ENCODE data around the gene NLRP3.
"Not testable (repeated sequence)": the region's sequence is repeated elsewhere in the genome, so short reads cannot be mapped to it uniquely, and the experiment has no call there.

NLRP3 gene

GRCh38 chr1:247387096-247387495, 28.9 kb upstream of the NLRP3 start:
- no peak overlapping the region for H3K27ac ChIP-seq
- no peak for DNase-seq (ENCODE audit: low read depth, low spot score)
- no peaks in the 10 kb centered on the region for H3K36me3 ChIP-seq (ENCODE audit: insufficient read depth, low read length)
- no peak for TF ChIP-seq FOXP2 (optimal IDR thresholded peaks at IDR 0.05; ENCODE audit: control extremely low read depth, extremely low read length, insufficient read depth)
- TF ChIP-seq POLR2AphosphoS5 (IDR thresholded peaks at IDR 0.05; ENCODE audit: borderline replicate concordance, low read depth, low read length): no peak
- no peak for TF ChIP-seq EZH2 (IDR thresholded peaks at IDR 0.05)
- no peak overlapping the region for H3K9ac ChIP-seq (ENCODE audit: insufficient read length)
- H3K4me3 ChIP-seq: no peak overlapping the region
- no peaks in the 10 kb centered on the region for H3K9me3 ChIP-seq (ENCODE audit: low read depth, low read length)

- Histone ChIP-seq H3K9ac (ENCODE audit: insufficient read length) (no peak overlapping the region), H3K27ac (no peak overlapping the region)
Observed at GRCh38 chr1:247387565-247387964, 28.4 kb upstream of the NLRP3 start.

DNA sequence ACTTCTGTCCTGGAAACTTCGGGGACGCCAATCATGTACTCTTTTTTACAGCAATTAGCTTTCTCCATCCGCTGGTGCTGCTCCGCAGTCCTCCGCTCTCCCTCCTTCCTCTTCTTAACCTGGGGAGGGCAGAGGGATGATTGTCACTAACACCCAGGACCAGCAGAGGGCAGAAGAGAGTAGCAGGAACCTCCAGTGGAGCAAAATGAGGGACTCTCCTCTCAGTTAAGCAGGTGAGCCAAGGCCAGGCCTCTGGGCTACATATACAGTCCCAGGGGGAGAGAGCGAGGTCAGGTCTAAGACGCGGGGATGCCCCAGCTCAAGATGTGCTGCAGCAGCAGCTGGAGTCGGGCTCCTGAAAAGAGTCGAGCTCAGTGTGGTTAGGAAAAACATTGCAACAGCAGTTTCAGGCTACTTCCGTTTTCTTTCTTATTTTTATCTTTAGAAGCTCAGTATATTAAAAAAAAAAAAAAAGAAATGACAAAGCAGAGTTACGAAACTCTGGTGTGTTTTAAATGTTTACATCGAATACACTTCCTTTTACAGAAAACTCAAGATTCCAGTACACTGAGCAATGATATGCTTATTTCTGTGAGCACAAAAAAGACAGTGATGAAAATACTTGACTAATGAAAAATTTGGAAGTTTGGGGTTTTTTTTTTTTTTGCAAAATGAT, 25.7 kb upstream of the NLRP3 start:
- H3K36me3 ChIP-seq (ENCODE audit: insufficient read depth, low read length): no peaks in the 10 kb centered on the region
- H3K9ac ChIP-seq (ENCODE audit: insufficient read length): peak overlapping the region; percentile 56
- no peaks in the 10 kb centered on the region for H3K9me3 ChIP-seq (ENCODE audit: low read depth, low read length)
- H3K4me3 ChIP-seq: peak overlapping the region; percentile 68
- DNase-seq (ENCODE audit: low read depth, low spot score): peak; percentile 60
- 0 out of 2 replicates have a peak overlapping the region, but pooled peaks have one; percentile 22 for H3K27ac ChIP-seq
- no peak for TF ChIP-seq POLR2AphosphoS5 (IDR thresholded peaks at IDR 0.05; ENCODE audit: borderline replicate concordance, low read depth, low read length)
- TF ChIP-seq FOXP2 (optimal IDR thresholded peaks at IDR 0.05; ENCODE audit: control extremely low read depth, extremely low read length, insufficient read depth): no peak
- no peak for TF ChIP-seq EZH2 (IDR thresholded peaks at IDR 0.05)

More at GRCh38 chr1:247387565-247387964, 28.4 kb upstream of the NLRP3 start:
- no peak for DNase-seq (ENCODE audit: low read depth, low spot score)
- no peak overlapping the region for H3K4me3 ChIP-seq
- TF ChIP-seq EZH2 (IDR thresholded peaks at IDR 0.05) (no peak), POLR2AphosphoS5 (IDR thresholded peaks at IDR 0.05; ENCODE audit: borderline replicate concordance, low read depth, low read length) (no peak), FOXP2 (optimal IDR thresholded peaks at IDR 0.05; ENCODE audit: control extremely low read depth, extremely low read length, insufficient read depth) (no peak)
- no peaks in the 10 kb centered on the region for H3K9me3 ChIP-seq (ENCODE audit: low read depth, low read length)
- no peaks in the 10 kb centered on the region for H3K36me3 ChIP-seq (ENCODE audit: insufficient read depth, low read length)

DNA sequence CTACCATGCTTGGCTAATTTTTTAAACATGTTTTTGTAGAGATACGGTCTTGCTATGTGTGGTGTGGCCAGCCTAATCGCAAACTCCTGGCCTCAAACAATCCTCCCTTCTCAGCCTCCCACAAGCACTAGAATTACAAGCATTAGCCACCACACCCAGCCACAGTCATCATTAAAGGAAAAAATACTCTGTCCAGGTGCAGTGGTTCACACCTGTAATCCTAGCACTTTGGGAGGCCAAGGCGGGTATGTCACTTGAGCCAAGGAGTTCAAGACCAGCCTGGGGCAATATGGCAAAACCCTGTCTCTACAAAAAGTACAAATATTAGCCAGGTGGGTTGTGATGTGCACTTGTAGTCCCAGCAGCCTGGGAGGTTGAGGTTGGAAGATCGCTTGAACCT, 25.0 kb upstream of the NLRP3 start:
- TF ChIP-seq EZH2 (IDR thresholded peaks at IDR 0.05) (no peak), FOXP2 (optimal IDR thresholded peaks at IDR 0.05; ENCODE audit: control extremely low read depth, extremely low read length, insufficient read depth) (no peak)
- Histone ChIP-seq H3K36me3 (ENCODE audit: insufficient read depth, low read length) (no peaks in the 10 kb centered on the region), H3K27ac (no peak overlapping the region), H3K4me3 (no peak overlapping the region), H3K9ac (ENCODE audit: insufficient read length) (no peak overlapping the region), H3K9me3 (ENCODE audit: low read depth, low read length) (no peaks in the 10 kb centered on the region)
- no peak for DNase-seq (ENCODE audit: low read depth, low spot score)

DNA sequence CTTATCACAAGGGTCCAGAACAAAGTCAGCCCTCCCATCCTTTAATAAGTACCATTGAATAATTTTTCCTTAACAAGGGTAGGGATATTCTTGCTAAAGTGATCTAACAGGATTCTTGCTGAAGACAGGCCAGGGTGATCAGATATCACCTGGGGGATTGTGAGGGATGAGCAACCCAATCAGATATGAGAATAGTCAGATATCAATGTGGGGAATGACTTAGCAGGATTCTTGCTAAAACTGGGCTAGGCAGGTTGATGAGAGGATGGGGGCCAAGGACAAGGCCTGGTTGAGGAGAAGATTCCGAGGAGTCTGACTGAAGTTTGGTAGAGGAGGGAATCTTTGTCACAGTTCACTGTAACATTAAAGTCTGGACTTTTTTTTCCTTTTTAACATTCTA, 23.9 kb upstream of the NLRP3 start:
- H3K36me3 ChIP-seq (ENCODE audit: insufficient read depth, low read length): no peaks in the 10 kb centered on the region
- no peak for DNase-seq (ENCODE audit: low read depth, low spot score)
- no peak overlapping the region for H3K9ac ChIP-seq (ENCODE audit: insufficient read length)
- no peak for TF ChIP-seq FOXP2 (optimal IDR thresholded peaks at IDR 0.05; ENCODE audit: control extremely low read depth, extremely low read length, insufficient read depth)
- TF ChIP-seq EZH2 (IDR thresholded peaks at IDR 0.05): no peak
- no peak for TF ChIP-seq POLR2AphosphoS5 (IDR thresholded peaks at IDR 0.05; ENCODE audit: borderline replicate concordance, low read depth, low read length)
- H3K4me3 ChIP-seq: no peak overlapping the region
- no peak overlapping the region for H3K27ac ChIP-seq
- no peaks in the 10 kb centered on the region for H3K9me3 ChIP-seq (ENCODE audit: low read depth, low read length)

DNA sequence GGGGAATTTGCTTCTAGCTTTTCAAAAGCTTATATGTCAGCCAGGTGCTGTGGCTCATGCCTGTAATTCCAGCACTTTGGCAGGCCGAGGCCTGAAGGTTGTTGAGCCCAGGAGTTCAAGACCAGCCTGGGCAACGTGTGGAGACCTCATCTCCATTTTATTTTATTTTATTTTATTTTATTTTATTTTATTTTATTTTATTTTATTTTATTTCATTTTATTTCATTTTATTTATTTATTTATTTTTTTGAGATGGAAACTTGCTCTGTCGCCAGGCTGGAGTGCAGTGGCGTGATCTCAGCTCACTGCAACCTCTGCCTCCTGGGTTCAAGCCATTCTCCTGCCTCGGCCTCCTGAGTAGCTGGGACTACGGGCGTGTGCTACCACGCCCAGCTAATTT, 20.9 kb upstream of the NLRP3 start:
- not testable (repeated sequence) for H3K9me3 ChIP-seq (ENCODE audit: low read depth, low read length)

GRCh38 chr1:247400685-247401084, 15.3 kb upstream of the NLRP3 start:
- DNase-seq (ENCODE audit: low read depth, low spot score): no peak

More for the DNA sequence above, 20.9 kb upstream of the NLRP3 start:
- not testable (repeated sequence) for DNase-seq (ENCODE audit: low read depth, low spot score); H3K9ac ChIP-seq (ENCODE audit: insufficient read length); H3K4me3 ChIP-seq; H3K27ac ChIP-seq; H3K36me3 ChIP-seq (ENCODE audit: insufficient read depth, low read length)

DNA sequence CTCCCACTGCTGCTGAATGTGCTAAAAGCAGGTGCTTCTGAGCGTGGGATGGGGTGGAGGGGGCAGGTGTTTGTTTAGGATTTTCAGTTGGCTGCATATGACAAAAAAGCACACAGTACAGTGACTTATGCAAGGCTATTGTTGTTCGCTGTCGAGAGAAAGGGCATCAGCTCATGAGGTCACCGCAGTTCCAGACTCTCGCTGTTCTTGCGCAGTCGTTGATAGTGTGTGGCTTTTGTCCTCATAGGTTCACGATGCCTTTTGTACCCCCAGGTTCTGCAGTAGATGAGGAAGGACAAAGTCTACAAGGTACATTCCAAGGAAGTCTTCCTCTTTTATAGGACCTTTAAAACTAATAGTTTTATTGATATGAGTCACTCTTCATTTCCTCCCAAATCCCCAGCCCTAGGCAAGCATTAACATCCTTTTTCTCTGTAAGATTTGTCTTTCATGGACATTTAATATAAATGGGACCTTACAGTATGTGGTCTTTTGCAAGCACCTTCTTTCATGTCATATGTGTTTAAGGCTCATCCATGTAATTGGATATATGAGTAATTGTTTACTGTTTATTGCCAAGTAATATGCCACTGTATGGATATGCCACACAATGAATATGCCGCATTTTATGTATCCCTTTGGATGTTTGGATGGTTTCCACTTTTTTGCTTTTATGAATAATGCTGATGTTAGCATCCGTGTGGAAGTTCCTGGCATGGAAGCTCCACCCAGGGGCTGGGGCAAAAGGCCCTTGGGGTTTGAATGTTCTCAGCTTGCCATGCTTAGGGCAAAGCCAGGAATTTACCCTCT, 14.5 kb upstream of the NLRP3 start:
- no peak for TF ChIP-seq EZH2 (IDR thresholded peaks at IDR 0.05)
- no peak for TF ChIP-seq POLR2AphosphoS5 (IDR thresholded peaks at IDR 0.05; ENCODE audit: borderline replicate concordance, low read depth, low read length)
- no peak for TF ChIP-seq FOXP2 (optimal IDR thresholded peaks at IDR 0.05; ENCODE audit: control extremely low read depth, extremely low read length, insufficient read depth)
- Histone ChIP-seq H3K36me3 (ENCODE audit: insufficient read depth, low read length) (no peaks in the 10 kb centered on the region), H3K4me3 (no peak overlapping the region), H3K9me3 (ENCODE audit: low read depth, low read length) (no peaks in the 10 kb centered on the region), H3K27ac (no peak overlapping the region), H3K9ac (ENCODE audit: insufficient read length) (no peak overlapping the region)
- DNase-seq (ENCODE audit: low read depth, low spot score): no peak

More at GRCh38 chr1:247400685-247401084, 15.3 kb upstream of the NLRP3 start:
- Histone ChIP-seq H3K9ac (ENCODE audit: insufficient read length) (no peak overlapping the region), H3K4me3 (no peak overlapping the region), H3K27ac (no peak overlapping the region), H3K36me3 (ENCODE audit: insufficient read depth, low read length) (no peaks in the 10 kb centered on the region), H3K9me3 (ENCODE audit: low read depth, low read length) (no peaks in the 10 kb centered on the region)
- TF ChIP-seq POLR2AphosphoS5 (IDR thresholded peaks at IDR 0.05; ENCODE audit: borderline replicate concordance, low read depth, low read length): no peak
- TF ChIP-seq EZH2 (IDR thresholded peaks at IDR 0.05): no peak
- TF ChIP-seq FOXP2 (optimal IDR thresholded peaks at IDR 0.05; ENCODE audit: control extremely low read depth, extremely low read length, insufficient read depth): no peak
